K562 (cell line): Measurements from ENCODE around the gene NEUROD2. TPM values are rescaled to one million over a fixed set of nuclear protein-coding genes. Genes with fewer than 3 reads are reported as not detected.

Experiments
- ATAC-seq: fragments of 200-7000 bp; cut with Tn5 transposase; 3 replicates; pipeline ENCODE4 v1.9.1; 2020; ENCODE audit warnings: moderate library complexity
- BruUV-seq: library from RNA; stranded (reverse); fragments of 400-500 nt; replicated peaks from 2 replicates; lab custom pipeline; 2021; lab: Mats Ljungman, UMichigan
- CTCF ChIA-PET: fragments of 300-600 bp; formaldehyde crosslinking; extraction: SDS; loops from one replicate; lab custom pipeline; 2021; ENCODE audit warnings: low intra/inter-chr PET ratio; lab: Yijun Ruan, JAX
- POLR2A ChIA-PET: fragments of 300-600, 350-650 bp; sonication (Branson Sonifier 250); formaldehyde crosslinking; extraction: SDS; loops from one replicate; lab custom pipeline; 2021; ENCODE audit warnings: antibody characterized with exemption, inconsistent platforms; lab: Yijun Ruan, JAX
- DNase-seq, 4 experiments: peaks; one replicate each; pipeline versions ENCODE4 v3.0.0 to v3.0.0-alpha.2; 2011 to 2018; ENCODE audit warnings: low spot score in 3 of 4, mixed read lengths in 3 of 4; ENCODE audit errors: extremely low read depth in 1 of 4
- FAIRE-seq: peaks from 2 replicates; lab custom pipeline; 2011; peaks lifted over from hg19 to GRCh38; lab: Jason Lieb, UNC
- H2AFZ ChIP-seq: 2 replicates; pipeline ENCODE4 v1.6.0; 2011; ENCODE audit warnings: low read depth, low read length, control low read depth, inconsistent platforms
- H3K27ac ChIP-seq: fragments of 200-600 bp; 3 replicates; pipeline ENCODE4 v1.8.0; 2011; ENCODE audit warnings: low read depth, mild to moderate bottlenecking, control low read depth, inconsistent platforms, low read length, moderate library complexity, mixed read lengths; ENCODE audit errors: extremely low read depth
- H3K27me3 ChIP-seq, 2 experiments: fragments of 300-600 bp in 1 of 2; 2 replicates in 1 of 2; 3 replicates in 1 of 2; pipeline versions ENCODE4 v1.6.0 to v1.8.0; 2011; ENCODE audit warnings: inconsistent platforms in 2 of 2, low read length in 2 of 2, mild to moderate bottlenecking in 1 of 2, mixed read lengths in 1 of 2, moderate library complexity in 1 of 2; ENCODE audit not compliant: control insufficient read depth in 2 of 2, insufficient read depth in 2 of 2
- H3K36me3 ChIP-seq: fragments of 300-600 bp; 3 replicates; pipeline ENCODE4 v1.8.0; 2011; ENCODE audit warnings: mild to moderate bottlenecking, low read length, inconsistent platforms; ENCODE audit not compliant: control insufficient read depth, insufficient read depth
- H3K4me1 ChIP-seq, 2 experiments: fragments of 200-600 bp in 1 of 2; replicated peaks in 1 of 2; 2 replicates in 1 of 2; 3 replicates in 1 of 2; pipeline versions ENCODE4 v1.5.1 to v1.8.0; 2011; ENCODE audit warnings: inconsistent platforms in 2 of 2, low read length in 2 of 2, mild to moderate bottlenecking in 1 of 2, mixed read lengths in 1 of 2, moderate library complexity in 1 of 2; ENCODE audit not compliant: control insufficient read depth in 2 of 2, insufficient read depth in 2 of 2
- H3K4me2 ChIP-seq: 2 replicates; pipeline ENCODE4 v1.6.1; 2011; ENCODE audit warnings: low read length, control low read depth, inconsistent platforms, mixed read lengths; ENCODE audit not compliant: insufficient read depth
- H3K4me3 ChIP-seq: fragments of 200-600 bp; sonication (generic), shearing (Covaris generic); 2 replicates; pipeline ENCODE4 v1.5.1; 2016; ENCODE audit warnings: control low read depth, inconsistent platforms
- H3K79me2 ChIP-seq: fragments of 200-600 bp; 3 replicates; pipeline ENCODE4 v1.8.0; 2011; ENCODE audit warnings: low read length, inconsistent platforms; ENCODE audit not compliant: control insufficient read depth, insufficient read depth
- H3K9ac ChIP-seq, 2 experiments: 2 replicates each; pipeline versions ENCODE4 v1.6.0 to v1.6.1; 2011; ENCODE audit warnings: low read depth in 2 of 2, low read length in 2 of 2, control low read depth in 1 of 2, inconsistent platforms in 1 of 2, mild to moderate bottlenecking in 1 of 2, mixed read lengths in 1 of 2; ENCODE audit not compliant: insufficient read depth in 1 of 2
- H3K9me1 ChIP-seq: one replicate; pipeline ENCODE4 v1.6.0; 2011; ENCODE audit warnings: inconsistent platforms, mild to moderate bottlenecking, low read length, moderate library complexity; ENCODE audit not compliant: control insufficient read depth, insufficient read depth
- H3K9me3 ChIP-seq: replicated peaks from 2 replicates; pipeline ENCODE4 v1.5.1; 2011; ENCODE audit warnings: low read depth, low read length, inconsistent platforms; ENCODE audit not compliant: control insufficient read depth, insufficient read depth
- H4K20me1 ChIP-seq: replicated peaks from 2 replicates; pipeline ENCODE4 v1.6.1; 2011; ENCODE audit warnings: low read length, inconsistent platforms, mixed read lengths; ENCODE audit not compliant: control insufficient read depth, insufficient read depth
- MYC ChIP-seq, 2 experiments: fragments of 250-450 bp in 1 of 2; sonication (Bioruptor Pico) in 1 of 2; IDR thresholded peaks; 2 replicates each; pipeline versions ENCODE4 v1.5.1 to v1.6.1; 2012 to 2021; ENCODE audit warnings: low read depth in 2 of 2, borderline replicate concordance in 1 of 2, improper control_type of control experiment in 1 of 2, low read length in 1 of 2, mild to moderate bottlenecking in 1 of 2, moderate library complexity in 1 of 2
- PRDM10 ChIP-seq: fragments of 450-650 bp; IDR thresholded peaks from 2 replicates; pipeline ENCODE4 v1.6.1; 2018; ENCODE audit not compliant: partially characterized antibody
- ZNF3 ChIP-seq: fragments of 250-450 bp; sonication (Bioruptor Pico); IDR thresholded peaks from 2 replicates; pipeline ENCODE4 v1.5.0; 2021; ENCODE audit warnings: mild to moderate bottlenecking, moderate library complexity
- WGBS: fragments of 100-300 bp; shearing (Covaris generic); methylation state at CpG from one replicate; pipeline ENCODE4 v1.1.6; 2016; ENCODE audit warnings: low coverage, mixed read lengths; ENCODE audit not compliant: insufficient coverage; ENCODE audit errors: missing lambda C conversion rate; 5-methylcytosine and 5-hydroxymethylcytosine counted together
- in situ Hi-C: fragments of 300-500 bp; cut with MboI; formaldehyde crosslinking; loops from 4 replicates; pipeline ENCODE4 v1.15.0; 2018; ENCODE audit warnings: inconsistent platforms, mixed read lengths
- intact Hi-C: fragments of 100-400 bp; cut with micrococcal nuclease; formaldehyde crosslinking; loops from 2 replicates; pipeline ENCODE4 v1.14.2; 2022
- polyA plus RNA-seq, 8 experiments: library from polyadenylated mRNA; depleted of rRNA in 4 of 8; stranded (reverse) in 5 of 8; unstranded in 3 of 8; fragments of >200 nt; fragmentation: Nextera tagmentation in 2 of 8; fragmentation: Illumina TruSeq in 1 of 8; extraction: Ambion mirVana in 2 of 8; extraction: Trizol in 1 of 8; gene quantifications; 2 replicates each; pipeline versions ENCODE4 v1.2.1 to v1.2.3, GENCODE V29; 2011 to 2014; ENCODE audit warnings: inconsistent platforms in 1 of 8, missing spikeins in 1 of 8
- total RNA-seq, 7 experiments: library from RNA; depleted of rRNA in 6 of 7; stranded (reverse); fragments of >200 nt in 6 of 7; fragmentation: Illumina TruSeq in 2 of 7; extraction: Trizol in 2 of 7; gene quantifications; 2 replicates each; pipeline versions ENCODE4 v1.2.1 to v1.2.3, GENCODE V29; 2011 to 2021; ENCODE audit warnings: low replicate concordance in 1 of 7

Gene NEUROD2
- total and polyA plus RNA-seq, 9 of the 15 experiments (the other 6 are each of a cell fraction or from before 2014, with no cell fraction given): not detected

GRCh38 chr17:39632153-39632941 lies 24.6 kb upstream of the NEUROD2 start:
- Histone ChIP-seq H3K9me3 (no peaks in the 10 kb centered on the region), H3K36me3 (no peaks in the 10 kb centered on the region), H3K4me2 (no peak overlapping the region), H3K27me3 (no peaks in the 10 kb centered on the region), H3K4me3 (no peak overlapping the region), H3K9ac (peak overlapping the region in 1 of 2 experiments; percentile 82; a peak in 2 of 4 replicates), H4K20me1 (no peaks in the 10 kb centered on the region), H3K79me2 (peaks cover 4% of the 10 kb centered on the region; the same call in 2 of the 3 replicates), H3K4me1 (peaks cover 15 to 47% of the 10 kb centered on the region in 2 experiments), H3K27ac (no peak overlapping the region), H2AFZ (no peak overlapping the region), H3K9me1 (no peaks in the 10 kb centered on the region)
- BruUV-seq: no TSS peak
- DNase-seq (no peak), ATAC-seq (no peak), FAIRE-seq (no peak)
- ChIA-PET POLR2A (interaction anchor here (0.5 to 1.0 kb wide), 2 partner anchors 436 to 447 kb away, joined by 3 to 5 read pairs; no protein-coding TSS in a partner anchor), CTCF (interaction anchor here (0.7 kb wide), 1 partner anchor 11 kb away, joined by 3 read pairs; no protein-coding TSS in a partner anchor)
- 29% methylated on average over 9 of the region's 13 CpGs for WGBS
- TF ChIP-seq PRDM10 (peak; percentile 23), ZNF3 (CRISPR knock-in tag) (no peak), MYC (IDR thresholded peaks at IDR 0.05; ENCODE audit: low read depth, low read length) (no peak), MYC (CRISPR knock-in tag; IDR thresholded peaks at IDR 0.05; ENCODE audit: borderline replicate concordance, low read depth) (no peak)
- in situ Hi-C loops (no loop called here), intact Hi-C loops (no loop called here)
